SU-DHL-6 (cell line): ENCODE measurements around the gene BARD1.

Experiments used
- EZH2phosphoT487 ChIP-seq: fragments of 200-600 bp; sonication (generic), shearing (Covaris generic); conservative IDR thresholded peaks from 2 replicates; pipeline ENCODE4 v1.6.1; 2018; ENCODE audit warnings: mild to moderate bottlenecking, antibody characterized with exemption, low read length, moderate library complexity, mixed read lengths
- TF ChIP-seq, protein P1 (sequence below): fragments of 200-600 bp; sonication (generic); IDR thresholded peaks from one replicate; pipeline ENCODE4 v1.5.1; 2017; ENCODE audit warnings: antibody characterized with exemption, mild to moderate bottlenecking, low read length, moderate library complexity; ENCODE audit not compliant: insufficient read depth, poor library complexity, severe bottlenecking

DNA sequence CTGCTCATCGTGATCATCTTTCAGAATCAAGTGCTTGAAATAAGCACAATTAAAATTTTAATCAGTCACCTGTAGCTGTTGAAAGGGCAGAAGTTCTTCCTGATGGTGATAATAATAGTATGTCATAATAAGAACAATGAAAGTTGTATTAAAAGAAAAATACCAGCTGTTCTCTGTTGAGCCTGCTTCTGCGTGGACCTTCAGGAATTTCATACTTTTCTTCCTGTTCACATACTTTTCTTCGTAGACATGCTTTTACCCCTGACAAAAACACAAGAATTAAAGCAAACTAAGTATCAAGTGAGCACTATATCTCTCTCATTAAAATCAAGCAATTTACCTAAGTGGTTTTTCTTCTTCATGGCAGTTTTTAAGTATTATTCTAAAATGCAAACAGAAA, 79.2 kb downstream of the BARD1 start:
- TF ChIP-seq, protein P1, sequence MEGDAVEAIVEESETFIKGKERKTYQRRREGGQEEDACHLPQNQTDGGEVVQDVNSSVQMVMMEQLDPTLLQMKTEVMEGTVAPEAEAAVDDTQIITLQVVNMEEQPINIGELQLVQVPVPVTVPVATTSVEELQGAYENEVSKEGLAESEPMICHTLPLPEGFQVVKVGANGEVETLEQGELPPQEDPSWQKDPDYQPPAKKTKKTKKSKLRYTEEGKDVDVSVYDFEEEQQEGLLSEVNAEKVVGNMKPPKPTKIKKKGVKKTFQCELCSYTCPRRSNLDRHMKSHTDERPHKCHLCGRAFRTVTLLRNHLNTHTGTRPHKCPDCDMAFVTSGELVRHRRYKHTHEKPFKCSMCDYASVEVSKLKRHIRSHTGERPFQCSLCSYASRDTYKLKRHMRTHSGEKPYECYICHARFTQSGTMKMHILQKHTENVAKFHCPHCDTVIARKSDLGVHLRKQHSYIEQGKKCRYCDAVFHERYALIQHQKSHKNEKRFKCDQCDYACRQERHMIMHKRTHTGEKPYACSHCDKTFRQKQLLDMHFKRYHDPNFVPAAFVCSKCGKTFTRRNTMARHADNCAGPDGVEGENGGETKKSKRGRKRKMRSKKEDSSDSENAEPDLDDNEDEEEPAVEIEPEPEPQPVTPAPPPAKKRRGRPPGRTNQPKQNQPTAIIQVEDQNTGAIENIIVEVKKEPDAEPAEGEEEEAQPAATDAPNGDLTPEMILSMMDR, result no peak
- TF ChIP-seq EZH2phosphoT487, result no peak
